Spleen (tissue), 7 donors: Measurements from ENCODE around the gene TCIRG1.

ENCODE experiments used
- POLR2AphosphoS5 ChIP-seq, 3 donors: sonication (generic); formaldehyde crosslinking; IDR thresholded peaks; one replicate each; pipeline ENCODE4 v1.5.1; 2017; ENCODE audit warnings: antibody characterized with exemption in 3 of 3
- TF ChIP-seq, protein P1 (sequence below), 11 experiments: fragments of 200-600 bp in 7 of 11; fragments of 450-650 bp in 4 of 11; sonication (generic) in 4 of 11; IDR thresholded peaks in 8 of 11; conservative IDR thresholded peaks in 3 of 11; 1 replicate in 7 of 11; 2 replicates in 4 of 11; pipeline versions ENCODE4 v1.4.0 to v1.8.0; 2016 to 2021; ENCODE audit warnings: antibody characterized with exemption in 11 of 11, inconsistent platforms in 4 of 11, mild to moderate bottlenecking in 1 of 11
- donor health status: DM: no; HTN: no; CAD: no; lungs with moderate emphysema.
- donor health status: DM: no; HTN: no; CAD: no.
- donor health status: DM: no; HTN: no; CAD: no.

DNA sequence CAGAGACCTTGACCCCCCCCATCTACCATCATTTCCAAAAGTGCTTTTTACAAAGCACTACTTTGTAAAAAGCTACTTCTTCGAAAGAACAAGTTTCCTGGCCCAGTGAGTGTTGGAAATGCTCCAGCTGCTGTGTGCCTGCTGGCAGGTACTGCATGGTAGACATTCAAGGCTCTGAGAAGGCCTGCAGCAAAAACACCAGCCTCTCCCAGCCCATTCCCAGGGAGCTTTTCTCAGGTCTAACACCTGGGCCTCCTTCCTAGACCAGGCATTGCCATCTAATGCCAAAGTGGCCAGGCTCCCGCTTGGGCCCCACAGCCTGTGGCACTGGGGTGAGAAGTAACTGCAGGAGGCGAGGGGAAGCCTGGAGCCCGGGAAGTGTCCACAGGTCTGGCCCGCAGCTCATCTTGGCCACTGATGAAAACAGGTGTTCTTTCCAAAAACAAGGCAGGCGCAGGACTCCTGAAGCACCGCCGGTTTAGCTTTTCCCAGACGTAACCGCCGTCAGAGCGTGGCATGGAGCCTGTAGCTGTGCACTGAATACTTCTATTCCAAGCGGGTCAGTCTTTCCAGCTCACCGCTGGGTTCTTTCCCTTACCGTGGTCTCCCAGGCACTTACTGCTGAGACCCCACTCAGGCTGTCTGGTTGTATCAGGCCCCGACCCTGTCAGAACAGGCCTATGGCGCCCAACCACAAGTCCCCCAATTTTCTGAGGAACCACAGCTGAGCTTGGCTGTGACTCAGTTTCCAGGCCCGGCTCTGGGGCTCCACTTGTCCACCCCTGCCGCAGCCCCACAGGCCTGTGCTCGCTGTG, 1.2 kb upstream of the TCIRG1 start:
- TF ChIP-seq, protein P1, sequence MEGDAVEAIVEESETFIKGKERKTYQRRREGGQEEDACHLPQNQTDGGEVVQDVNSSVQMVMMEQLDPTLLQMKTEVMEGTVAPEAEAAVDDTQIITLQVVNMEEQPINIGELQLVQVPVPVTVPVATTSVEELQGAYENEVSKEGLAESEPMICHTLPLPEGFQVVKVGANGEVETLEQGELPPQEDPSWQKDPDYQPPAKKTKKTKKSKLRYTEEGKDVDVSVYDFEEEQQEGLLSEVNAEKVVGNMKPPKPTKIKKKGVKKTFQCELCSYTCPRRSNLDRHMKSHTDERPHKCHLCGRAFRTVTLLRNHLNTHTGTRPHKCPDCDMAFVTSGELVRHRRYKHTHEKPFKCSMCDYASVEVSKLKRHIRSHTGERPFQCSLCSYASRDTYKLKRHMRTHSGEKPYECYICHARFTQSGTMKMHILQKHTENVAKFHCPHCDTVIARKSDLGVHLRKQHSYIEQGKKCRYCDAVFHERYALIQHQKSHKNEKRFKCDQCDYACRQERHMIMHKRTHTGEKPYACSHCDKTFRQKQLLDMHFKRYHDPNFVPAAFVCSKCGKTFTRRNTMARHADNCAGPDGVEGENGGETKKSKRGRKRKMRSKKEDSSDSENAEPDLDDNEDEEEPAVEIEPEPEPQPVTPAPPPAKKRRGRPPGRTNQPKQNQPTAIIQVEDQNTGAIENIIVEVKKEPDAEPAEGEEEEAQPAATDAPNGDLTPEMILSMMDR (IDR thresholded peaks at IDR 0.05 in 8 of 11, conservative IDR thresholded peaks at IDR 0.05 in 3 of 11), result no peak
- TF ChIP-seq POLR2AphosphoS5 (IDR thresholded peaks at IDR 0.05), result no peak
